DND-41 (cell line): ENCODE data around the gene TIGD1.
"Not testable (repeated sequence)": the region's sequence is repeated elsewhere in the genome, so short reads cannot be mapped to it uniquely, and the experiment has no call there.

Experiments
- ATAC-seq: fragments of 200-7000 bp; cut with Tn5 transposase; 3 replicates; pipeline ENCODE4 v1.9.1; 2021; ENCODE audit warnings: low read depth; ENCODE audit not compliant: insufficient read depth
- DNase-seq: peaks from one replicate; pipeline ENCODE4 v3.0.0-alpha.2; 2020
- H2AFZ ChIP-seq: 2 replicates; pipeline ENCODE4 v1.6.0; 2012; ENCODE audit warnings: low read depth, low read length
- H3K27ac ChIP-seq: 2 replicates; pipeline ENCODE4 v1.5.1; 2012; ENCODE audit warnings: low read length, inconsistent platforms
- H3K27me3 ChIP-seq: fragments of 200-600 bp; sonication (generic); 2 replicates; pipeline ENCODE4 v1.6.0; 2012; ENCODE audit warnings: low read length, mild to moderate bottlenecking, inconsistent platforms; ENCODE audit not compliant: insufficient read depth, poor library complexity
- H3K36me3 ChIP-seq: 2 replicates; pipeline ENCODE4 v1.5.1; 2012; ENCODE audit warnings: low read length, inconsistent platforms; ENCODE audit not compliant: insufficient read depth
- H3K4me1 ChIP-seq: 2 replicates; pipeline ENCODE4 v1.5.1; 2012; ENCODE audit warnings: mild to moderate bottlenecking, low read length; ENCODE audit not compliant: insufficient read depth
- H3K4me2 ChIP-seq: 2 replicates; pipeline ENCODE4 v1.6.0; 2012; ENCODE audit warnings: mild to moderate bottlenecking, moderate library complexity, low read length, inconsistent platforms; ENCODE audit not compliant: insufficient read depth
- H3K4me3 ChIP-seq, 2 experiments: fragments of 200-600 bp in 1 of 2; shearing (Covaris generic) in 1 of 2; 2 replicates each; pipeline ENCODE4 v1.5.1; 2012 to 2016; ENCODE audit warnings: inconsistent platforms in 2 of 2, low read length in 2 of 2, mild to moderate bottlenecking in 2 of 2, low read depth in 1 of 2, moderate library complexity in 1 of 2
- H3K79me2 ChIP-seq: 2 replicates; pipeline ENCODE4 v1.6.0; 2012; ENCODE audit warnings: low read length, inconsistent platforms; ENCODE audit not compliant: insufficient read depth
- H3K9ac ChIP-seq: 2 replicates; pipeline ENCODE4 v1.6.0; 2012; ENCODE audit warnings: low read depth, mild to moderate bottlenecking, inconsistent platforms, low read length, moderate library complexity
- H3K9me3 ChIP-seq: 2 replicates; pipeline ENCODE4 v1.5.1; 2012; ENCODE audit warnings: low read length, moderate library complexity, mild to moderate bottlenecking, inconsistent platforms; ENCODE audit not compliant: insufficient read depth, severe bottlenecking
- H4K20me1 ChIP-seq: 2 replicates; pipeline ENCODE4 v1.6.0; 2012; ENCODE audit warnings: low read length; ENCODE audit not compliant: insufficient read depth
- CTCF ChIP-seq: IDR thresholded peaks from 2 replicates; pipeline ENCODE4 v1.5.1; 2012; ENCODE audit warnings: borderline replicate concordance, low read length, moderate library complexity, mild to moderate bottlenecking; ENCODE audit not compliant: poor library complexity, severe bottlenecking; ENCODE audit errors: extremely low read depth
- EZH2 ChIP-seq: IDR thresholded peaks from 3 replicates; pipeline ENCODE4 v1.6.1; 2012; ENCODE audit warnings: borderline replicate concordance, low read depth, mild to moderate bottlenecking, moderate library complexity, low read length, inconsistent platforms; ENCODE audit not compliant: severe bottlenecking

The TIGD1 gene

GRCh38 chr2:232535761-232536530 lies 14.4 kb downstream of the TIGD1 start:
- H3K4me3 ChIP-seq, result no peak overlapping the region
- DNase-seq, result no peak
- TF ChIP-seq CTCF, result no peak
- no peak for TF ChIP-seq EZH2

GRCh38 chr2:232534940-232535651 lies 15.3 kb downstream of the TIGD1 start:
- no peak overlapping the region for H3K4me2 ChIP-seq
- no peaks in the 10 kb centered on the region for H3K4me1 ChIP-seq
- DNase-seq, result no peak

More at GRCh38 chr2:232535761-232536530, 14.4 kb downstream of the TIGD1 start:
- Histone ChIP-seq H3K4me1 (no peaks in the 10 kb centered on the region), H3K36me3 (no peaks in the 10 kb centered on the region), H3K27ac (no peak overlapping the region), H3K27me3 (no peaks in the 10 kb centered on the region), H3K4me2 (no peak overlapping the region), H4K20me1 (no peaks in the 10 kb centered on the region), H3K79me2 (no peaks in the 10 kb centered on the region), H3K9me3 (peaks cover 2% of the 10 kb centered on the region), H2AFZ (no peak overlapping the region), H3K9ac (no peak overlapping the region)
- ATAC-seq, result no peak

GRCh38 chr2:232533944-232534710 lies 16.2 kb downstream of the TIGD1 start:
- no peak overlapping the region for H3K4me2 ChIP-seq
- H3K9ac ChIP-seq, result no peak overlapping the region
- TF ChIP-seq EZH2 (no peak), CTCF (no peak)
- H2AFZ ChIP-seq, result no peak overlapping the region
- no peaks in the 10 kb centered on the region for H3K4me1 ChIP-seq
- peak; percentile 28; the same call in 1 of the 3 replicates for ATAC-seq
- peaks cover 2% of the 10 kb centered on the region for H3K9me3 ChIP-seq
- H3K79me2 ChIP-seq, result no peaks in the 10 kb centered on the region
- no peaks in the 10 kb centered on the region for H4K20me1 ChIP-seq
- H3K36me3 ChIP-seq, result no peaks in the 10 kb centered on the region
- H3K27me3 ChIP-seq, result no peaks in the 10 kb centered on the region
- no peak overlapping the region for H3K4me3 ChIP-seq
- H3K27ac ChIP-seq, result no peak overlapping the region
- no peak for DNase-seq

More at GRCh38 chr2:232534940-232535651, 15.3 kb downstream of the TIGD1 start:
- Histone ChIP-seq H3K27me3 (no peaks in the 10 kb centered on the region), H2AFZ (no peak overlapping the region), H3K9ac (no peak overlapping the region), H3K9me3 (peaks cover 2% of the 10 kb centered on the region), H3K79me2 (no peaks in the 10 kb centered on the region), H4K20me1 (no peaks in the 10 kb centered on the region), H3K27ac (no peak overlapping the region), H3K4me3 (no peak overlapping the region), H3K36me3 (no peaks in the 10 kb centered on the region)
- ATAC-seq, result no peak
- TF ChIP-seq CTCF (no peak), EZH2 (no peak)

- not testable (repeated sequence) for H3K27me3 ChIP-seq, H3K4me1 ChIP-seq, H3K27ac ChIP-seq, H2AFZ ChIP-seq, ATAC-seq, H4K20me1 ChIP-seq, DNase-seq, H3K36me3 ChIP-seq, H3K79me2 ChIP-seq, H3K4me2 ChIP-seq, H3K9ac ChIP-seq, H3K9me3 ChIP-seq, H3K4me3 ChIP-seq
These were observed 17.5 kb downstream of the TIGD1 start for GRCh38 chr2:232532821-232533220.
